Endothelial cell of umbilical vein (primary cell): Measurements from ENCODE around the gene SRCAP.

ENCODE experiments used
- EZH2 ChIP-seq: IDR thresholded peaks from 2 replicates; pipeline ENCODE4 v1.6.1; 2012; ENCODE audit warnings: borderline replicate concordance, low read depth, mild to moderate bottlenecking, moderate library complexity, low read length, inconsistent platforms; ENCODE audit not compliant: severe bottlenecking
- GATA2 ChIP-seq: IDR thresholded peaks from 2 replicates; pipeline ENCODE4 v1.7.0; 2011; ENCODE audit warnings: low read depth, mild to moderate bottlenecking, moderate library complexity, mixed read lengths, low read length; ENCODE audit not compliant: insufficient read length, insufficient read depth
- JUN ChIP-seq: IDR thresholded peaks from 2 replicates; pipeline ENCODE4 v1.6.1; 2011; ENCODE audit warnings: borderline replicate concordance, low read depth; ENCODE audit not compliant: insufficient read length, insufficient read depth
- MAX ChIP-seq: IDR thresholded peaks from 2 replicates; pipeline ENCODE4 v1.6.1; 2011; ENCODE audit not compliant: insufficient read depth, insufficient read length
- POLR2A ChIP-seq: IDR thresholded peaks from 2 replicates; pipeline ENCODE4 v1.6.1; 2012; ENCODE audit warnings: low read depth, mild to moderate bottlenecking, control low read depth, low read length
- POLR2AphosphoS5 ChIP-seq: IDR thresholded peaks from 2 replicates; pipeline ENCODE4 v1.6.1; 2012; ENCODE audit warnings: low read depth, mild to moderate bottlenecking, control low read depth, low read length, moderate library complexity; ENCODE audit not compliant: insufficient read depth
- TF ChIP-seq, protein P1 (sequence below), 2 donors: IDR thresholded peaks; 1 replicate in 1 of 2; 2 replicates in 1 of 2; pipeline ENCODE4 v1.5.1; 2011; ENCODE audit warnings: low read length in 2 of 2, mild to moderate bottlenecking in 2 of 2, moderate library complexity in 2 of 2, control low read depth in 1 of 2, inconsistent platforms in 1 of 2, low read depth in 1 of 2; ENCODE audit not compliant: insufficient read depth in 1 of 2; ENCODE audit errors: extremely low read depth in 1 of 2

DNA sequence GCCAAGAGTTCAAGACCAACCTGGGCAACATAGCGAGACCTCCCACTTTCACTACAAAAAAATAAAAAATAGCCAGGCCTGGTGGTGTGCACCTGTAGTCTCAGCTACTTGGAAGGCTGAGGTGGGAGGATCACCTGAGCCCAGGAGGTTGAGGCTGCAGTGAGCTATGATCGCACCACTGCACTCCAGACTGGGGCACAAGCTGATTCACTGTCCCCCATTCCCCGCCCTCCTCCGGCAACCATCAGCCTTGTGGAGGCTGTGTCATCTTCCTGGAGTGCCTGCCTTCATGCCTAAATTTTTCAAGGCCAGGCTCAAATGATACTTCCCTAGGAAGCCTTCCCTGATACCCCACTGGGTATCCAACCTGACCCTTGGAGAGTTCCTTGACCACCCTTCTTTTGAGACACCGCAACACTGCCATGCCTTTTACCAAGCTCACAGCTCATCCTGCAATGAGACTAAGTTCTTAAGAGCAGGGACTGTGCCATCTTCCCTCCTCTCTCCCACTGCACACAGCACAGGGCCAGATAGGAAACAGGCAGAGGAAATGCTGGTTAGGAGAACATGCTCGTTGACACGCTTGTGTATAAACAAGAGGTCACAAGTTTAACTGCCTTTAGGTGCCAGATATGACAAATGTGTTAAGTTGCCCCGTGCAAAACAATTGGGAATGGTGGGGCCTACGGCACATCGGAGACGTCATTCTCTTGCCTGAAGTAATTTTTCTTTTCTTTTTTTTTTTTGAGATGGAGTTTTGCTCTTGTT, 3.9 kb upstream of the SRCAP start:
- TF ChIP-seq, protein P1, sequence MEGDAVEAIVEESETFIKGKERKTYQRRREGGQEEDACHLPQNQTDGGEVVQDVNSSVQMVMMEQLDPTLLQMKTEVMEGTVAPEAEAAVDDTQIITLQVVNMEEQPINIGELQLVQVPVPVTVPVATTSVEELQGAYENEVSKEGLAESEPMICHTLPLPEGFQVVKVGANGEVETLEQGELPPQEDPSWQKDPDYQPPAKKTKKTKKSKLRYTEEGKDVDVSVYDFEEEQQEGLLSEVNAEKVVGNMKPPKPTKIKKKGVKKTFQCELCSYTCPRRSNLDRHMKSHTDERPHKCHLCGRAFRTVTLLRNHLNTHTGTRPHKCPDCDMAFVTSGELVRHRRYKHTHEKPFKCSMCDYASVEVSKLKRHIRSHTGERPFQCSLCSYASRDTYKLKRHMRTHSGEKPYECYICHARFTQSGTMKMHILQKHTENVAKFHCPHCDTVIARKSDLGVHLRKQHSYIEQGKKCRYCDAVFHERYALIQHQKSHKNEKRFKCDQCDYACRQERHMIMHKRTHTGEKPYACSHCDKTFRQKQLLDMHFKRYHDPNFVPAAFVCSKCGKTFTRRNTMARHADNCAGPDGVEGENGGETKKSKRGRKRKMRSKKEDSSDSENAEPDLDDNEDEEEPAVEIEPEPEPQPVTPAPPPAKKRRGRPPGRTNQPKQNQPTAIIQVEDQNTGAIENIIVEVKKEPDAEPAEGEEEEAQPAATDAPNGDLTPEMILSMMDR (IDR thresholded peaks at IDR 0.05; ENCODE audit: extremely low read depth in 1 of 2, insufficient read depth in 1 of 2, low read depth in 1 of 2, low read length in 2 of 2), result no peak
- no peak for TF ChIP-seq EZH2
- no peak for TF ChIP-seq MAX
- no peak for TF ChIP-seq JUN
- TF ChIP-seq GATA2, result no peak
- no peak for TF ChIP-seq POLR2AphosphoS5
- TF ChIP-seq POLR2A, result no peak
